Smooth muscle cell of the coronary artery (primary cell): ENCODE results near the gene MSANTD7. TPM values are rescaled to one million over a fixed set of nuclear protein-coding genes. Genes with fewer than 3 reads are reported as not detected.

Source experiments
- total RNA-seq: library from RNA; depleted of rRNA; stranded (reverse); fragments of >200 nt; gene quantifications from 2 replicates; pipeline ENCODE4 v1.2.3, GENCODE V29; 2014; ENCODE audit warnings: low replicate concordance

MSANTD7 gene, protein sequence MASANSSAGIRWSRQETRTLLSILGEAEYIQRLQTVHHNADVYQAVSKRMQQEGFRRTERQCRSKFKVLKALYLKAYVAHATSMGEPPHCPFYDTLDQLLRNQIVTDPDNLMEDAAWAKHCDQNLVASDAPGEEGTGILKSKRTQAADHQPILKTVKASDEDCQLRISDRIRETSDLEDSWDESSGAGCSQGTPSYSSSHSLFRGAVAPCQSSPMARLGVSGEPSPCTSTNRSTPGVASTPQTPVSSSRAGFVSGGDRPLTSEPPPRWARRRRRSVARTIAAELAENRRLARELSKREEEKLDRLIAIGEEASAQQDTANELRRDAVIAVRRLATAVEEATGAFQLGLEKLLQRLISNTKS
- 11.7 and 16.5 TPM in 2 replicates for total RNA-seq

DNA sequence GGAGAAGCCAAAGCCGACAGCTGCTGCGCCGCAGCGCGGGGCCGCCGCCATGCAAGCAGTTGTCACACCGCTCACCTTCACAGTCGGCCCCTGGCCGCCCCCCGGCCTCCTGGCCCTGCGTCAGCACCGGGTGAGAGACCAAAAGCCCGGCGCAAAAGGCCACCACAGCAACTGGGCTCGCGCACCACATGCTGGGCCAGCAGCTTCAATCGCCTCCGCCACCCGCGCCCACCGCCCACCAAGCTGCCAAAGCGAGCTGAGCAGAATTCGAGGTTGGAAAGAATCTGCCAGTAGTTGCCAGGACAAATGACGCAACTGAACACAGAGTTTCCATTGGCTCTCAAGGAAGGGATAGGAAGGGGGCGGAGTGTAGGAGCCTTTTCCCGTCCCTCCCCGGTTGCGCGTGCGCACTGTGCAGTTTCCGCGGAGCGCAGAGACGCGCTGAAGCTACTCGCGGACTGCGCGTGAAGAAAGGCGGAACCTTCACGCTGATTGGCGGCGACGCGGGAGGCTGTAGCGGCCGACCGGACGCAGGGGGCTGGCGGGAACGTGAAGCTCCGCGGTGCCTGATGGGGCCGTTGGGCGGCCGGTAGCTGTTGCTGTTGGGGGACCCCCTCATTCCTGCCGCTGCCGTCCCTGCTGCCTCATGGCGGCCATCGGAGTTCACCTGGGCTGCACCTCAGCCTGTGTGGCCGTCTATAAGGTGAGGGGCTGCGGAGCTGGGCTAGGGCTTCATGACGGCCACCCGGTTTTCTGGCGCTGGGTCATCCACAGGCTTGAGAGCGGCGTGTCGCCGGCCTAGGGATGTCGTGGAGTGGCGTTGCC lies at the start of gene MSANTD7, which contains the start of the genes CDNF and HSPA14:
Gene MSANTD7 (plus strand): TSS at position 550 of the 825 bp plus-strand sequence. CDS start 3,979 bp downstream, outside the sequence.
Gene CDNF (minus strand): TSS at position 281 of the 825 bp plus-strand sequence. CDS start 91 bp downstream, at position 190.
Gene HSPA14 (plus strand): TSS at position 550 of the 825 bp plus-strand sequence. CDS start 97 bp downstream, at position 647.

DNA sequence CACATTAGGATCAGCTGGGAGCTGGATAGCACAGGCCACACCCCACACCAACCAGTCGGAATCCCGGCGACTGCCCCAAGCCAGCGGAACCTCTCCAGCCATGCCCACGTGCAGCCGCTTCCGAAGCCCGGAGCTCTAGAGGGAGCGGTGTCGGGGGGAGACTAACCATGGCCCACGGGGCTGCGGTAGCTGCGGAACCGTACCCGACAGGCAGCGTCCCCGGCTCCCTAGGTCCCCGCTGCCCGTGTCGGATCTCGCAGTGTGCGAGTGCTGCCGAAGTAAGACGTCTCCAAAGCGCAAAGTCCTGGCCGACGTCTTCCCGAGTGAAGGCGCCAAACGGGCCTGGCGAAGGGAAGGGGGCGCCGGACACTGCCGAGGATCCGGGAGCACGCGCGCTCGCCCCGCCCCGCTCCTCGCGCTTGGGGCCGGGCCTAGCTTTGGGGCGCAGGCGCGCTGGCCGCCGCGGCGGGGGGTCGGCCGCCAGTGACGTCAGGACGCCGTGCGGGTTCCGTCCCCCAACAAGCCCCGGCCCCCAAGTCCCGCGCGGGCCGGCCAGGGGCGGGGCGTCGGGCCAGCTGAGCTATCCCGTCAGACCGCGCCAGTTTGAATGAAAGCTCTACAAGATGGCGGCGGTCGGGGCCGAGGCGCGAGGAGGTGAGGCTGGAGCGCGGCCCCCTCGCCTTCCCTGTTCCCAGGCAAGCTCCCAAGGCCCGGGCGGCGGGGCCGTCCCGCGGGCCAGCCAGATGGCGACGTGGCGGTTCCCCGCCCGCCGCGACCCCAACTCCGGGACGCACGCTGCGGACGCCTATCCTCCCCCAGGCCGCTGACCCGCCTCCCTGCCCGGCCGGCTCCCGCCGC lies 40.4 kb downstream of the MSANTD7 start, which contains the start of gene SUV39H2:
Gene SUV39H2 (plus strand): TSS at position 601 of the 858 bp plus-strand sequence. CDS start 23 bp downstream, at position 624.

Other genes starting within 250 kb of the MSANTD7 start
- 8.0 and 23.0 TPM in 2 replicates for gene FAM107B, start 63.4 kb upstream of the MSANTD7 start, total RNA-seq
- gene CDNF, start 269 bp upstream of the MSANTD7 start, total RNA-seq: 0.35 and 0.83 TPM in 2 replicates
- gene HSPA14, start within 50 bp of the MSANTD7 start, total RNA-seq: 5.4 and 7.6 TPM in 2 replicates
- gene SUV39H2, start 40.6 kb downstream of the MSANTD7 start, total RNA-seq: 4.4 and 7.5 TPM in 2 replicates
- gene DCLRE1C, start 115.8 kb downstream of the MSANTD7 start, total RNA-seq: 5.0 and 19.0 TPM in 2 replicates
- gene MEIG1, start 121.1 kb downstream of the MSANTD7 start, total RNA-seq: 0.94 TPM in 1 of 2 replicates, not detected in the other
- not detected in 2 replicates for gene OLAH, start 205.6 kb downstream of the MSANTD7 start, total RNA-seq